Endometrial microvascular endothelial cells (primary cell): Measurements from ENCODE around the gene TRAPPC6A. TPM values are rescaled to one million over a fixed set of nuclear protein-coding genes. Genes with fewer than 3 reads are reported as not detected.

Experiments
- in situ Hi-C: cut with HindIII; loops from 2 replicates; pipeline ENCODE4 v1.10.0; 2017; ENCODE audit warnings: low sequenced_read_pairs, low pct_unique_long_range_greater_than_20kb; ENCODE audit errors: inconsistent ontology term
- total RNA-seq: library from RNA; depleted of rRNA; stranded (reverse); fragments of >200 nt; gene quantifications from one replicate; pipeline ENCODE4 v1.2.3, GENCODE V29; 2015; ENCODE audit errors: inconsistent ontology term

Gene TRAPPC6A
- total RNA-seq, 1 donor from 2014 or later: 8.8 TPM

- in situ Hi-C loops: no loop called here
Observed at GRCh38 chr19:45187421-45188100, 9.5 kb upstream of the TRAPPC6A start.

- in situ Hi-C loops: no loop called here
Observed at GRCh38 chr19:45186509-45187334, 8.7 kb upstream of the TRAPPC6A start.

GRCh38 chr19:45184115-45184514 is 6.1 kb upstream of the TRAPPC6A start:
- in situ Hi-C loops: no loop called here

- in situ Hi-C loops: no loop called here
Observed at GRCh38 chr19:45182758-45183157, 4.7 kb upstream of the TRAPPC6A start.

GRCh38 chr19:45180936-45181335 is 2.9 kb upstream of the TRAPPC6A start:
- in situ Hi-C loops: no loop called here

GRCh38 chr19:45179892-45180370 is 1.9 kb upstream of the TRAPPC6A start:
- in situ Hi-C loops: no loop called here

- in situ Hi-C loops: no loop called here
Observed at GRCh38 chr19:45179072-45179891, 1.2 kb upstream of the TRAPPC6A start.

- in situ Hi-C loops: no loop called here
Observed at GRCh38 chr19:45178262-45179071, 430 bp upstream of the TRAPPC6A start, which contains the start of gene BLOC1S3. TSS of gene BLOC1S3 (plus strand) at chr19:45178784. CDS start at chr19:45179297, 513 bp downstream.

- in situ Hi-C loops: no loop called here
Observed at GRCh38 chr19:45175515-45176345, 2.3 kb downstream of the TRAPPC6A start.

GRCh38 chr19:45173816-45174215 is 4.2 kb downstream of the TRAPPC6A start:
- in situ Hi-C loops: no loop called here

- in situ Hi-C loops: no loop called here
Observed at GRCh38 chr19:45172611-45173208, 5.3 kb downstream of the TRAPPC6A start.

- in situ Hi-C loops: no loop called here
Observed at GRCh38 chr19:45172173-45172572, 5.9 kb downstream of the TRAPPC6A start.

- in situ Hi-C loops: no loop called here
Observed at GRCh38 chr19:45171211-45171623, 6.8 kb downstream of the TRAPPC6A start.

- in situ Hi-C loops: no loop called here
Observed at GRCh38 chr19:45170146-45171106, 7.6 kb downstream of the TRAPPC6A start.

GRCh38 chr19:45169602-45170001 is 8.4 kb downstream of the TRAPPC6A start:
- in situ Hi-C loops: no loop called here

- in situ Hi-C loops: no loop called here
Observed at GRCh38 chr19:45168767-45169351, 9.2 kb downstream of the TRAPPC6A start.
